H1 (cell line): Measurements from ENCODE around the gene UPF1. TPM values are rescaled to one million over a fixed set of nuclear protein-coding genes. Genes with fewer than 3 reads are reported as not detected.

ENCODE experiments used
- CTCF ChIA-PET: fragments of 300-600 bp; sonication (Branson Sonifier 250); formaldehyde crosslinking; loops from one replicate; lab custom pipeline; 2021; ENCODE audit not compliant: partially characterized antibody; lab: Charles Lee
- POLR2A ChIA-PET: fragments of 300-600 bp; sonication (Branson Sonifier 250); formaldehyde crosslinking; loops from one replicate; lab custom pipeline; 2021; ENCODE audit warnings: inconsistent platforms; ENCODE audit not compliant: partially characterized antibody; lab: Charles Lee
- DNase-seq, 2 experiments: peaks; one replicate each; pipeline versions ENCODE4 v3.0.0 to v3.0.0-alpha.2; 2010 to 2022; ENCODE audit warnings: low spot score in 2 of 2, low read depth in 1 of 2, mixed read lengths in 1 of 2
- FAIRE-seq: peaks from 2 replicates; lab custom pipeline; 2011; peaks lifted over from hg19 to GRCh38; lab: Jason Lieb, UNC
- H2AFZ ChIP-seq: 2 replicates; pipeline ENCODE4 v1.8.1; 2012; ENCODE audit warnings: low read length, inconsistent platforms
- H2AK5ac ChIP-seq: 2 replicates; pipeline ENCODE4 v1.6.1; 2013; ENCODE audit warnings: low read depth, low read length
- H2BK120ac ChIP-seq: replicated peaks from 2 replicates; pipeline ENCODE3; 2013; ENCODE audit warnings: low read depth, low read length, inconsistent platforms
- H2BK12ac ChIP-seq: 2 replicates; pipeline ENCODE4 v1.6.1; 2013; ENCODE audit warnings: low read depth, low read length
- H2BK15ac ChIP-seq: 2 replicates; pipeline ENCODE4 v1.6.1; 2013; ENCODE audit warnings: low read length
- H2BK20ac ChIP-seq: 2 replicates; pipeline ENCODE4 v1.6.1; 2013; ENCODE audit warnings: low read length
- H2BK5ac ChIP-seq: 2 replicates; pipeline ENCODE4 v1.6.1; 2013; ENCODE audit warnings: low read depth, low read length
- H3K14ac ChIP-seq: 2 replicates; pipeline ENCODE4 v1.6.1; 2013; ENCODE audit warnings: inconsistent platforms; ENCODE audit not compliant: insufficient read length
- H3K18ac ChIP-seq: 2 replicates; pipeline ENCODE4 v1.6.1; 2013; ENCODE audit warnings: low read length; ENCODE audit errors: extremely low read depth
- H3K23ac ChIP-seq: 2 replicates; pipeline ENCODE4 v1.6.1; 2013; ENCODE audit warnings: inconsistent platforms; ENCODE audit not compliant: insufficient read length
- H3K23me2 ChIP-seq: 2 replicates; pipeline ENCODE4 v1.6.1; 2013; ENCODE audit warnings: low read depth, low read length
- H3K27ac ChIP-seq: 2 replicates; pipeline ENCODE4 v1.6.1; 2011; ENCODE audit warnings: low read depth, low read length, inconsistent platforms
- H3K27me3 ChIP-seq, 4 experiments: replicated peaks in 1 of 4; 1 replicate in 1 of 4; 2 replicates in 3 of 4; pipeline versions ENCODE4 v1.6.1 to v1.8.1; 2011 to 2013; ENCODE audit warnings: low read length in 3 of 4, mild to moderate bottlenecking in 3 of 4, inconsistent platforms in 2 of 4, mixed read lengths in 2 of 4, moderate library complexity in 1 of 4; ENCODE audit not compliant: control insufficient read depth in 3 of 4, insufficient read depth in 3 of 4; ENCODE audit errors: extremely low read depth in 1 of 4
- H3K36me3 ChIP-seq, 4 experiments: 2 replicates each; pipeline versions ENCODE4 v1.6.1 to v1.8.1; 2011 to 2013; ENCODE audit warnings: mild to moderate bottlenecking in 4 of 4, low read length in 3 of 4, moderate library complexity in 2 of 4, control low read depth in 1 of 4, inconsistent platforms in 1 of 4; ENCODE audit not compliant: insufficient read depth in 4 of 4, control insufficient read depth in 2 of 4
- H3K4ac ChIP-seq: replicated peaks from 2 replicates; pipeline ENCODE3; 2013; ENCODE audit warnings: low read length, low read depth, mixed read lengths, inconsistent platforms; ENCODE audit not compliant: insufficient read length
- H3K4me1 ChIP-seq, 4 experiments: replicated peaks in 1 of 4; 1 replicate in 1 of 4; 2 replicates in 3 of 4; pipeline versions ENCODE4 v1.6.1 to v1.8.1; 2011 to 2013; ENCODE audit warnings: low read length in 3 of 4, inconsistent platforms in 2 of 4, mixed read lengths in 1 of 4; ENCODE audit not compliant: insufficient read depth in 4 of 4, control insufficient read depth in 3 of 4
- H3K4me2 ChIP-seq, 2 experiments: 2 replicates each; pipeline versions ENCODE4 v1.6.1 to v1.8.1; 2011 to 2013; ENCODE audit warnings: low read depth in 2 of 2, low read length in 2 of 2, control low read depth in 1 of 2, inconsistent platforms in 1 of 2, mild to moderate bottlenecking in 1 of 2; ENCODE audit not compliant: insufficient read depth in 1 of 2
- H3K4me3 ChIP-seq, 4 experiments: fragments of 200-600, 300-600 bp in 1 of 4; sonication (generic), shearing (Covaris generic), sonication (Bioruptor Twin) in 1 of 4; 2 replicates each; pipeline versions ENCODE4 v1.5.1 to v1.8.1; 2011 to 2016; ENCODE audit warnings: low read length in 4 of 4, low read depth in 3 of 4, control low read depth in 2 of 4, inconsistent platforms in 2 of 4, mild to moderate bottlenecking in 2 of 4, mixed read lengths in 1 of 4, moderate library complexity in 1 of 4; ENCODE audit not compliant: insufficient read depth in 2 of 4; ENCODE audit errors: extremely low read depth in 1 of 4
- H3K56ac ChIP-seq: replicated peaks from 2 replicates; pipeline ENCODE3; 2013; ENCODE audit warnings: low read depth, mild to moderate bottlenecking, mixed read lengths, low read length, inconsistent platforms; ENCODE audit not compliant: insufficient read length
- H3K79me1 ChIP-seq: 2 replicates; pipeline ENCODE4 v1.6.1; 2013; ENCODE audit warnings: low read depth, low read length, control low read depth
- H3K79me2 ChIP-seq, 2 experiments: 2 replicates each; pipeline versions ENCODE4 v1.6.1 to v1.8.1; 2012 to 2013; ENCODE audit warnings: low read length in 2 of 2, mild to moderate bottlenecking in 2 of 2, inconsistent platforms in 1 of 2; ENCODE audit not compliant: insufficient read depth in 2 of 2, control insufficient read depth in 1 of 2
- H3K9ac ChIP-seq, 4 experiments: replicated peaks in 1 of 4; 1 replicate in 1 of 4; 2 replicates in 3 of 4; pipeline versions ENCODE4 v1.6.1 to v1.8.1; 2011 to 2013; ENCODE audit warnings: low read depth in 3 of 4, low read length in 3 of 4, control low read depth in 2 of 4, mild to moderate bottlenecking in 2 of 4, moderate library complexity in 2 of 4, inconsistent platforms in 1 of 4; ENCODE audit errors: extremely low read depth in 1 of 4
- H3K9me3 ChIP-seq, 2 experiments: 2 replicates each; pipeline versions ENCODE4 v1.6.1 to v1.8.1; 2012 to 2013; ENCODE audit warnings: mild to moderate bottlenecking in 2 of 2, moderate library complexity in 2 of 2, control low read depth in 1 of 2, inconsistent platforms in 1 of 2, low read depth in 1 of 2, low read length in 1 of 2, mixed read lengths in 1 of 2; ENCODE audit not compliant: insufficient read depth in 2 of 2
- H4K20me1 ChIP-seq, 2 experiments: replicated peaks in 1 of 2; 2 replicates each; pipeline versions ENCODE3 to v1.8.1; 2011 to 2013; ENCODE audit warnings: inconsistent platforms in 2 of 2, low read length in 2 of 2, mild to moderate bottlenecking in 1 of 2; ENCODE audit not compliant: insufficient read depth in 2 of 2, control insufficient read depth in 1 of 2
- H4K5ac ChIP-seq: 2 replicates; pipeline ENCODE4 v1.6.1; 2013; ENCODE audit warnings: low read length, low read depth, mixed read lengths, inconsistent platforms; ENCODE audit not compliant: insufficient read length
- H4K8ac ChIP-seq: 2 replicates; pipeline ENCODE4 v1.8.0; 2013; ENCODE audit warnings: mild to moderate bottlenecking, moderate library complexity, low read length, inconsistent platforms; ENCODE audit not compliant: insufficient read depth; ENCODE audit errors: extremely low read depth
- H4K91ac ChIP-seq: replicated peaks from 2 replicates; pipeline ENCODE3; 2013; ENCODE audit warnings: low read length, mixed read lengths, inconsistent platforms; ENCODE audit not compliant: insufficient read length
- BRCA1 ChIP-seq: IDR thresholded peaks from 2 replicates; pipeline ENCODE4 v1.6.1; 2012; ENCODE audit warnings: low read depth, low read length, improper control_type of control experiment
- CBX8 ChIP-seq: fragments of 300-800, 300-1000 bp; sonication (generic); IDR thresholded peaks from 2 replicates; pipeline ENCODE4 v1.7.1; 2016; ENCODE audit warnings: low read depth, low read length, borderline replicate concordance
- CHD1 ChIP-seq: IDR thresholded peaks from 2 replicates; pipeline ENCODE4 v1.6.1; 2012; ENCODE audit warnings: low read depth, low read length, improper control_type of control experiment
- CREB1 ChIP-seq: IDR thresholded peaks from 2 replicates; pipeline ENCODE4 v1.6.1; 2012; ENCODE audit warnings: inconsistent platforms
- EP300 ChIP-seq, 2 experiments: IDR thresholded peaks; 1 replicate in 1 of 2; 2 replicates in 1 of 2; pipeline ENCODE4 v1.6.1; 2011 to 2012; ENCODE audit warnings: low read depth in 2 of 2, low read length in 2 of 2, mild to moderate bottlenecking in 2 of 2, borderline replicate concordance in 1 of 2, inconsistent platforms in 1 of 2, moderate library complexity in 1 of 2
- GABPA ChIP-seq: IDR thresholded peaks from 2 replicates; pipeline ENCODE4 v1.6.1; 2011; ENCODE audit warnings: mild to moderate bottlenecking, low read length, moderate library complexity, borderline replicate concordance; ENCODE audit not compliant: insufficient read depth
- KDM1A ChIP-seq: fragments of 200-600, 300-600 bp; sonication (generic); IDR thresholded peaks from 2 replicates; pipeline ENCODE4 v1.7.1; 2016; ENCODE audit warnings: mild to moderate bottlenecking, low read length, borderline replicate concordance
- NRF1 ChIP-seq: IDR thresholded peaks from 2 replicates; pipeline ENCODE4 v1.6.1; 2011; ENCODE audit warnings: mild to moderate bottlenecking, low read depth, low read length, improper control_type of control experiment
- PHF8 ChIP-seq: fragments of 200-600 bp; sonication (generic); conservative IDR thresholded peaks from 2 replicates; pipeline ENCODE4 v1.7.1; 2012; ENCODE audit warnings: low read depth, mild to moderate bottlenecking, inconsistent platforms, low read length, moderate library complexity
- POLR2AphosphoS5 ChIP-seq: IDR thresholded peaks from 2 replicates; pipeline ENCODE4 v1.6.1; 2011; ENCODE audit warnings: low read depth, low read length
- SRF ChIP-seq: IDR thresholded peaks from 2 replicates; pipeline ENCODE4 v1.6.1; 2011; ENCODE audit warnings: mild to moderate bottlenecking, low read depth, low read length, moderate library complexity
- TAF1 ChIP-seq: IDR thresholded peaks from 2 replicates; pipeline ENCODE4 v1.6.1; 2011; ENCODE audit warnings: mild to moderate bottlenecking, low read depth, low read length
- WGBS, 2 experiments: shearing (Covaris generic) in 1 of 2; methylation state at CpG; one replicate each; pipeline versions ENCODE4 v1.1.6 to v1.1.7; 2013 to 2015; ENCODE audit warnings: low lambda C conversion rate in 2 of 2, mixed read lengths in 2 of 2, inconsistent platforms in 1 of 2, low coverage in 1 of 2, missing lambda C conversion rate in 1 of 2; ENCODE audit not compliant: insufficient replicate concordance in 2 of 2, insufficient coverage in 1 of 2, insufficient read length in 1 of 2; ENCODE audit errors: extremely low coverage in 1 of 2, missing lambda C conversion rate in 1 of 2; 5-methylcytosine and 5-hydroxymethylcytosine counted together
- polyA plus RNA-seq, 7 experiments: library from polyadenylated mRNA; depleted of rRNA in 3 of 7; stranded (reverse) in 5 of 7; unstranded in 2 of 7; fragments of >200 nt in 5 of 7; fragments of 200-250 nt in 2 of 7; gene quantifications; 1 replicate in 5 of 7; 2 replicates in 1 of 7; 4 replicates in 1 of 7; pipeline versions ENCODE4 v1.2.1 to v1.2.3, GENCODE V29; 2011 to 2013; ENCODE audit warnings: missing spikeins in 2 of 7, mixed read lengths in 2 of 7
- total RNA-seq: library from RNA; stranded (reverse); fragmentation: NEBNext Ultra II Directional; extraction: Animal tissue kit (Norgen Biotek cat#: 25700); gene quantifications from 2 replicates; pipeline ENCODE4 v1.2.1, GENCODE V29; 2021

UPF1 gene
- total and polyA plus RNA-seq, 2 of the 8 experiments (the other 6 are each of a cell fraction or from before 2014, with no cell fraction given), result 46.4 to 62.0 TPM

GRCh38 chr19:18876865-18877264, 45.1 kb downstream of the UPF1 start:
- CTCF ChIA-PET, result interaction anchor here (1.1 to 2.6 kb wide), 6 partner anchors 10 to 109 kb away, joined by 3 to 16 read pairs (median 4); no protein-coding TSS in a partner anchor
- Histone ChIP-seq H3K4ac (no peak overlapping the region), H4K20me1 (peaks cover 2 to 6% of the 10 kb centered on the region in 2 experiments), H4K5ac (no peak overlapping the region), H2BK15ac (no peak overlapping the region), H3K18ac (no peak overlapping the region), H3K23me2 (no peaks in the 10 kb centered on the region; the same call in 1 of the 2 replicates), H3K79me2 (no peaks in the 10 kb centered on the region), H3K36me3 (peaks cover 0 to 13% (median 3%) of the 10 kb centered on the region in 4 experiments; a peak in 3 of 8 replicates), H2BK120ac (no peak overlapping the region), H3K9ac (no peak overlapping the region), H4K91ac (no peak overlapping the region), H4K8ac (no peak overlapping the region), H3K56ac (no peak overlapping the region), H3K4me1 (no peaks in the 10 kb centered on the region; a peak in 4 of 7 replicates), H2BK20ac (no peak overlapping the region), H3K9me3 (no peaks in the 10 kb centered on the region; a peak in 1 of 4 replicates), H3K79me1 (no peaks in the 10 kb centered on the region), H2AFZ (no peak overlapping the region), H3K14ac (no peak overlapping the region), H3K4me3 (no peak overlapping the region), H2BK5ac (no peak overlapping the region), H2BK12ac (no peak overlapping the region), H3K23ac (no peak overlapping the region), H2AK5ac (no peak overlapping the region), H3K27ac (no peak overlapping the region), H3K4me2 (no peak overlapping the region), H3K27me3 (no peaks in the 10 kb centered on the region; a peak in 1 of 7 replicates)
- FAIRE-seq (no peak), DNase-seq (no peak)
- WGBS, 2 experiments, result 90% methylated on average over 7 of the region's 7 CpGs; no CpG with 5 or more reads in 1 of the 2 experiments
- POLR2A ChIA-PET, result interaction anchor here (0.8 to 1.3 kb wide), 4 partner anchors 8 to 45 kb away, joined by 3 to 4 read pairs (median 3); partner anchors contain the start of gene UPF1
- TF ChIP-seq GABPA, result no peak
- no peak for TF ChIP-seq EP300 (IDR thresholded peaks at IDR 0.05; ENCODE audit: borderline replicate concordance in 1 of 2, low read depth in 2 of 2, low read length in 2 of 2)
- no peak for TF ChIP-seq KDM1A
- TF ChIP-seq POLR2AphosphoS5, result no peak
- TF ChIP-seq BRCA1, result no peak
- TF ChIP-seq NRF1, result no peak
- no peak for TF ChIP-seq CHD1
- TF ChIP-seq SRF, result no peak
- no peak for TF ChIP-seq TAF1
- TF ChIP-seq PHF8, result no peak
- TF ChIP-seq CBX8, result no peak
- TF ChIP-seq CREB1, result no peak
